Gastroesophageal sphincter (tissue), 4 donors: ENCODE measurements around the gene NLRC3. TPM values are rescaled to one million over a fixed set of nuclear protein-coding genes. Genes with fewer than 3 reads are reported as not detected.

ENCODE experiments used
- ATAC-seq: fragments of 150-250 bp; one replicate; pipeline ENCODE4 v1.9.1; 2016; ENCODE audit warnings: mild to moderate bottlenecking, moderate library complexity
- H3K27ac ChIP-seq, 4 donors: fragments of 200-600 bp; sonication (generic) in 3 of 4; 1 replicate in 3 of 4; 2 replicates in 1 of 4; pipeline ENCODE4 v1.5.1; 2016 to 2019
- H3K27me3 ChIP-seq: fragments of 200-600 bp; sonication (generic); one replicate; pipeline ENCODE4 v1.5.1; 2019
- H3K36me3 ChIP-seq, 2 donors: fragments of 200-600 bp; sonication (generic); one replicate each; pipeline ENCODE4 v1.5.1; 2019; ENCODE audit warnings: control low read depth in 1 of 2
- H3K4me1 ChIP-seq, 3 donors: fragments of 200-600 bp; sonication (generic); 1 replicate in 2 of 3; 2 replicates in 1 of 3; pipeline ENCODE4 v1.5.1; 2016 to 2019; ENCODE audit warnings: control low read depth in 2 of 3
- H3K4me3 ChIP-seq, 2 donors: fragments of 200-600 bp; sonication (generic); one replicate each; pipeline ENCODE4 v1.5.1; 2019; ENCODE audit warnings: mild to moderate bottlenecking in 1 of 2, moderate library complexity in 1 of 2
- H3K9me3 ChIP-seq, 3 donors: fragments of 200-600 bp; sonication (generic); one replicate each; pipeline ENCODE4 v1.5.1; 2017 to 2019; ENCODE audit warnings: control low read depth in 2 of 3
- EP300 ChIP-seq: sonication (generic); formaldehyde crosslinking; IDR thresholded peaks from one replicate; pipeline ENCODE4 v1.6.1; 2017; ENCODE audit warnings: antibody characterized with exemption, mild to moderate bottlenecking
- POLR2A ChIP-seq, 2 donors: fragments of 450-650 bp; IDR thresholded peaks; one replicate each; pipeline ENCODE4 v1.6.1; 2017; ENCODE audit warnings: antibody characterized with exemption in 2 of 2, mild to moderate bottlenecking in 2 of 2, moderate library complexity in 1 of 2
- POLR2AphosphoS5 ChIP-seq: sonication (generic); formaldehyde crosslinking; IDR thresholded peaks from one replicate; pipeline ENCODE4 v1.6.1; 2017; ENCODE audit warnings: antibody characterized with exemption
- WGBS, 2 donors: methylation state at CpG; one replicate each; pipeline ENCODE4 v1.1.5; 2018; ENCODE audit warnings: low coverage in 1 of 2; 5-methylcytosine and 5-hydroxymethylcytosine counted together
- total RNA-seq, 4 donors: library from RNA; depleted of rRNA; stranded (reverse); fragments of >200 nt; gene quantifications; one replicate each; pipeline ENCODE4 v1.1.0, GENCODE V29; 2016
- TF ChIP-seq, protein P1 (sequence below), 4 experiments: fragments of 200-600 bp in 2 of 4; fragments of 450-650 bp in 2 of 4; sonication (generic) in 1 of 4; IDR thresholded peaks; one replicate each; pipeline ENCODE4 v1.5.1; 2017 to 2019; ENCODE audit warnings: antibody characterized with exemption in 4 of 4, mild to moderate bottlenecking in 2 of 4, moderate library complexity in 2 of 4

Gene NLRC3
- total RNA-seq, 4 donors from 2014 or later, result 1.1 to 5.8 (median 1.4) TPM

DNA sequence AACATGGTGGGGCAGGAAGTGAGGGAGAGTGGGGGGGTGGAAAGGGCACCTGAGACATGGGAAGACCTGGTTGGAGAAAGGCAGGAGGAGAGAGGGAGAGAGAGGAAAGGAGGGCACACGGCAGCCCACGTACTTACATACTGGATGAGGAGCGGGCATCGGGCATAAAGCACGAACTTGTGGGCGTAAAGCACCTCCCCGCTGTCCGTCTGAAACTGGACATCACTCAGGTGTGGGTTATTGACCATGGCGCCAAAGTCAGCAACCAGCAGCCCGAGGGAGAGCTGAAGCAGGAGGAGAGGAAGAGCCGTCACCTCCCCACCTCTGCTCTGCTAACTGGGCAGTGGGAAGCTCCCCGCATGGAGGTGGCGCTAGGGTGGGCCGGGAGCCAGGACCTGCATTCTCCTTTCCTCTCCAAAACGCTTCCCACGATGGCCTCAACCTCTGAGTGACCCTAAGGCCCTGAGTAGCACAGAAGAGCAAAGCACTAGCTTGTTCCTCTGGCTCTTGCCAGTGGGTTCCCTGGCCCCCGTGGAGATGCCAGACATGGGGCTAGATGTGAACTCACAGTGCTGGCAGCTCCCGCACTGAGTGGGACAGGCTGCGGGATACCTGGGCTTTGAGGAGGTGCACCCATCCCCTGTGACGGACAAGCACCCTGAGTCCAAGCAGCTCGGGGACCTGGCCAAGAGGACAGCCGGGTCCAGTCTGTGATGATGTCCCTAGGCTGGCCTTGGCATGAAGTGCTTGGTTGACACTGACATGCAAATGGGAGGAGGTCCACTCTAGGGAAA lies 17.3 kb upstream of the NLRC3 start:
- peaks cover 0 to 83% of the 10 kb centered on the region in 2 donors for H3K36me3 ChIP-seq
- H3K4me3 ChIP-seq, result no peak overlapping the region
- no peak for ATAC-seq
- H3K27ac ChIP-seq, result no peak overlapping the region
- WGBS, 2 donors, result 96 to 100% methylated on average over 2 to 15 of the region's 22 CpGs
- no peaks in the 10 kb centered on the region for H3K4me1 ChIP-seq
- H3K9me3 ChIP-seq, result no peaks in the 10 kb centered on the region
- no peak for TF ChIP-seq EP300
- TF ChIP-seq, protein P1, sequence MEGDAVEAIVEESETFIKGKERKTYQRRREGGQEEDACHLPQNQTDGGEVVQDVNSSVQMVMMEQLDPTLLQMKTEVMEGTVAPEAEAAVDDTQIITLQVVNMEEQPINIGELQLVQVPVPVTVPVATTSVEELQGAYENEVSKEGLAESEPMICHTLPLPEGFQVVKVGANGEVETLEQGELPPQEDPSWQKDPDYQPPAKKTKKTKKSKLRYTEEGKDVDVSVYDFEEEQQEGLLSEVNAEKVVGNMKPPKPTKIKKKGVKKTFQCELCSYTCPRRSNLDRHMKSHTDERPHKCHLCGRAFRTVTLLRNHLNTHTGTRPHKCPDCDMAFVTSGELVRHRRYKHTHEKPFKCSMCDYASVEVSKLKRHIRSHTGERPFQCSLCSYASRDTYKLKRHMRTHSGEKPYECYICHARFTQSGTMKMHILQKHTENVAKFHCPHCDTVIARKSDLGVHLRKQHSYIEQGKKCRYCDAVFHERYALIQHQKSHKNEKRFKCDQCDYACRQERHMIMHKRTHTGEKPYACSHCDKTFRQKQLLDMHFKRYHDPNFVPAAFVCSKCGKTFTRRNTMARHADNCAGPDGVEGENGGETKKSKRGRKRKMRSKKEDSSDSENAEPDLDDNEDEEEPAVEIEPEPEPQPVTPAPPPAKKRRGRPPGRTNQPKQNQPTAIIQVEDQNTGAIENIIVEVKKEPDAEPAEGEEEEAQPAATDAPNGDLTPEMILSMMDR (IDR thresholded peaks at IDR 0.05), result no peak
- TF ChIP-seq POLR2A (IDR thresholded peaks at IDR 0.05), result no peak
- no peak for TF ChIP-seq POLR2AphosphoS5
- no peaks in the 10 kb centered on the region for H3K27me3 ChIP-seq

DNA sequence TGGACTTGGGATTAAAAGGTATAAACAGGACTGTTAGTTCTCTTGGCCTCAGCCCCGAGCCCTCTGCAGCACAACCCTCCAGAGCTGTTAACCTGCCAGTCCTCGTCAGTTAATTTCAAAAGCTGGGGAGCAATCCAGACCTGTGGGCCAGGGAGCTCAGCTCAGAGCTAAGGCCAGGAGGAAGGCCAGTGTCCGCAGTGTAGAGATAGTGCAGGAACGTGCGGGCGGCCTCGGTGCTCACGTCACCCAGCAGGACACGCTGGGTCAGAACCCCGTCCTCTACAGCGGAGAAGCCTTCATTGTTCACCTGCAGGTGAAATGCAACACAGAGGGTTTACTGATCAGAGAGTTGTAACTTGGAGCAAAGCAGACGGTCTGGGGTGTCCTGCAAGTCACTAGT lies 15.4 kb upstream of the NLRC3 start:
- Histone ChIP-seq H3K27ac (no peak overlapping the region), H3K9me3 (no peaks in the 10 kb centered on the region), H3K4me3 (no peak overlapping the region), H3K27me3 (no peaks in the 10 kb centered on the region), H3K4me1 (no peaks in the 10 kb centered on the region), H3K36me3 (peaks cover 0 to 89% of the 10 kb centered on the region in 2 donors)
- WGBS, 2 donors, result 92% methylated on average over 2 of the region's 12 CpGs; no CpG with 5 or more reads in 1 of the 2 donors
- ATAC-seq, result no peak
- TF ChIP-seq POLR2AphosphoS5, result no peak
- no peak for TF ChIP-seq EP300
- no peak for TF ChIP-seq POLR2A (IDR thresholded peaks at IDR 0.05)
- TF ChIP-seq, protein P1 (IDR thresholded peaks at IDR 0.05), result no peak

DNA sequence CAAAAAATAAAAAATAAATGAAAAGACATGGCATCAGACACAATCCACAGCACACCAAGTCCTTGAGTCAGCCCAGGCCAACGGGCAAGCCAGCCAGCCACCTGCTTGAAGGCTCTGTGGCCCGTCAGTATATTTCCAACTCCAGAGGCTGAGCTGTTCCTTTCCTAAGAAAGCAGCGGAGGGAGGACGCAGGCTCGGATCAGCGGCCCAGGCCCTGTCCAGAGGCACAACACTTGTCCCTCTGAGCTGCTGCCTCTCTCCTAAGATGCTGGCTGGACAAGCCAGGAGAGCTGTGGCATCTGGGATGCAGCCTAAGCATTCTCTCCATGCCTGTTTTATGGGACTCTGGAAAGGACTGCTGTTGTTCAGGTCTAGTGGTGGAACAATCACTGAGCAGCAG lies 14.8 kb upstream of the NLRC3 start:
- peaks cover 0 to 86% of the 10 kb centered on the region in 2 donors for H3K36me3 ChIP-seq
- H3K27me3 ChIP-seq, result no peaks in the 10 kb centered on the region
- WGBS, 2 donors, result no CpG with 5 or more reads among the region's 6 CpGs
- no peaks in the 10 kb centered on the region for H3K4me1 ChIP-seq
- TF ChIP-seq EP300 (no peak), POLR2AphosphoS5 (no peak), POLR2A (IDR thresholded peaks at IDR 0.05) (no peak)
- TF ChIP-seq, protein P1 (IDR thresholded peaks at IDR 0.05), result no peak
- H3K27ac ChIP-seq, result no peak overlapping the region
- no peaks in the 10 kb centered on the region for H3K9me3 ChIP-seq
- no peak for ATAC-seq
- H3K4me3 ChIP-seq, result no peak overlapping the region

DNA sequence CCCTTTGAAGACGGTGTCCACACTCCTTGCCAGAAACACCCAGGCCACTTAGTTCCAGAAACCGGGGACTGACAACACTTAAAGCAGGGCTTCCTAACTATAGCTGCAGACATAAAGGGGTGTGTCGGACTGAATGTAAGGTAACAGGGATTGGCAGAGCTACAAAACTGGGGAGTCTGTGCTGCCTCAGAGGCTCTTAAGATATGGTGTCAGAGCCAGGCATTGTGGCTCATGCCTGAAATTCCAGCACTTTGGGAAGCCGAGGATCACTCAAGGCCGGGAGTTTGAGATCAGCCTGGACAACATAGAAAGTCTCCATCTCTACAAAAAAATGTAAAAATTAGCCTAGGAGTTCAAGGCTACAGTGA lies 14.2 kb upstream of the NLRC3 start:
- TF ChIP-seq, protein P1 (IDR thresholded peaks at IDR 0.05), result no peak
- TF ChIP-seq POLR2A (IDR thresholded peaks at IDR 0.05), result no peak
- no peak for TF ChIP-seq POLR2AphosphoS5
- TF ChIP-seq EP300, result no peak
- WGBS, 2 donors, result 67 to 68% methylated on average over 3 of the region's 5 CpGs
- no peaks in the 10 kb centered on the region for H3K9me3 ChIP-seq
- no peak overlapping the region for H3K27ac ChIP-seq
- ATAC-seq, result no peak
- no peaks in the 10 kb centered on the region for H3K4me1 ChIP-seq
- H3K36me3 ChIP-seq, result peaks cover 0 to 81% of the 10 kb centered on the region in 2 donors
- H3K27me3 ChIP-seq, result no peaks in the 10 kb centered on the region
- no peak overlapping the region for H3K4me3 ChIP-seq
